ENCODE results near the gene HYAL3. TPM values are rescaled to one million over a fixed set of nuclear protein-coding genes. Genes with fewer than 3 reads are reported as not detected.

HYAL3 gene
- total and polyA plus RNA-seq, 2 of the 13 experiments (the other 11 are each of a cell fraction or from before 2014, with no cell fraction given) = 5.5 to 10.4 TPM

GRCh38 chr3:50245831-50246516, 53.2 kb downstream of the HYAL3 start (continued):
- TF ChIP-seq HBP1 (CRISPR knock-in tag; IDR thresholded peaks at IDR 0.05; ENCODE audit: low read depth) (no peak), ATM (IDR thresholded peaks at IDR 0.05; ENCODE audit: borderline replicate concordance) (no peak), FOXO1 (CRISPR knock-in tag; IDR thresholded peaks at IDR 0.05) (no peak), ZNF777 (CRISPR knock-in tag; IDR thresholded peaks at IDR 0.05) (0 out of 2 replicates have a peak, but pooled peaks have one; percentile 41), ZBTB46 (CRISPR knock-in tag; IDR thresholded peaks at IDR 0.05; ENCODE audit: borderline replicate concordance) (no peak), POLR2A (IDR thresholded peaks at IDR 0.05; ENCODE audit: insufficient read depth in 1 of 2, low read depth in 2 of 2, low read length in 2 of 2) (no peak), ZNF773 (CRISPR knock-in tag; IDR thresholded peaks at IDR 0.05; ENCODE audit: borderline replicate concordance) (no peak), ZNF234 (CRISPR knock-in tag; conservative IDR thresholded peaks at IDR 0.05) (no peak), ATF2 (CRISPR knock-in tag; IDR thresholded peaks at IDR 0.05) (0 out of 2 replicates have a peak, but pooled peaks have one; percentile 33), BORCS8-MEF2B (CRISPR knock-in tag; IDR thresholded peaks at IDR 0.05) (no peak), TFDP1 (CRISPR knock-in tag; IDR thresholded peaks at IDR 0.05; ENCODE audit: borderline replicate concordance) (peak; percentile 45; the same call in 1 of the 2 replicates), SMC3 (IDR thresholded peaks at IDR 0.05; ENCODE audit: low read length) (peak; percentile 73; the same call in 1 of the 2 replicates), SCMH1 (CRISPR knock-in tag; IDR thresholded peaks at IDR 0.05; ENCODE audit: borderline replicate concordance) (no peak), ZNF597 (CRISPR knock-in tag; IDR thresholded peaks at IDR 0.05) (no peak), ZBTB10 (CRISPR knock-in tag; IDR thresholded peaks at IDR 0.05; ENCODE audit: borderline replicate concordance) (no peak), SOX13 (IDR thresholded peaks at IDR 0.05) (no peak), SOX13 (CRISPR knock-in tag; conservative IDR thresholded peaks at IDR 0.05 in 1 of 2, IDR thresholded peaks at IDR 0.05 in 1 of 2) (peak in 1 of 2 experiments; percentile 51; a peak in 1 of 4 replicates), NR2C2 (CRISPR knock-in tag; IDR thresholded peaks at IDR 0.05; ENCODE audit: borderline replicate concordance) (no peak), KLF16 (CRISPR knock-in tag; IDR thresholded peaks at IDR 0.05) (no peak), DR1 (CRISPR knock-in tag; IDR thresholded peaks at IDR 0.05) (0 out of 2 replicates have a peak, but pooled peaks have one; percentile 44)
